ENCODE data around the gene MIOS.

MIOS gene

DNA sequence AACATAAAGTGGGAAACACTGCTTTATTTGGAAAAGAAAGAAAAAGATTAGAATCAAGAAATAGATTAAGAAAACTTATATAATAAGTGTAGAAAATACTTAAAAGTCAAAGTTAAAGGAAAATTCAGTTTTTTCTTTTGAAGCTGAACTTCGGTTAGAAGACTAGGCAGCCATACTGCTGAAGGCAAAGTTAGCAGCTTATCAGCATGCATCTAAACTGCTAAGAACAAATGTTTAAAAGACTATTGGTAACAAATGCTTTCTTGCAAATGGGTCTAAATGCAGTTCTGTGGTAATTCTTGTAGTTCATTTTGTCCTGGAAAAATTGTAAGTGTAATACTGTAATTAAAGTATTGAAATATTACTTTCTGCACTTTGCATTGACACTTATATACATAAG, 18.0 kb downstream of the MIOS start:
- DNase-seq, result no peak

DNA sequence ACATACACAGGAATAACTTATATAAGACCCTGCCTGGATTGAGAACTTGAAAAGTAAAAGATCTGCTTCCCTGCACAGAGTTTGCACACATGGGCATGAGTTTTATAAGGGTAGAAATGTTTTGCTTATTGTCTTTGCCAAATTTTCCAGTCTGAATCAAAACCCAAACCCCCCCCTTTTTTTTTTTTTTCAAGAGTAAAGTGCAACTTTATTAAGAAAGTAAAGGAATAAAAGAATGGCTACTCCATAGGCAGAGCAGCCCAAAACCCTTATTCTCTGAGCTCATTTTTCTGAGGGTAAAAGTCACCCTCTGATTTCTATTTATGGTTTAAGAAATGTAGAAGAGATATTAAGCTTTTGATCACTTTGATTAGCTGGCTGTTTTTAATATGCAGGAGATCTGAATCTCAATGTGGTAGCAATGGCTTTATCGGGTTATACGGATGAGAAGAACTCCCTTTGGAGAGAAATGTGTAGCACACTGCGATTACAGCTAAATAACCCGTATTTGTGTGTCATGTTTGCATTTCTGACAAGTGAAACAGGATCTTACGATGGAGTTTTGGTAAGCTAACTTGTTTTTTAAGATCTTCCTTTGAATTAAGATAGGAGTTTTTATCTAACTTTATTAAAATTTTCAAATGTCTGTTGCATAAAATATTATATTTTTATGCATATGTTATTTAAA, 18.7 kb downstream of the MIOS start:
- DNase-seq, result no peak

DNA sequence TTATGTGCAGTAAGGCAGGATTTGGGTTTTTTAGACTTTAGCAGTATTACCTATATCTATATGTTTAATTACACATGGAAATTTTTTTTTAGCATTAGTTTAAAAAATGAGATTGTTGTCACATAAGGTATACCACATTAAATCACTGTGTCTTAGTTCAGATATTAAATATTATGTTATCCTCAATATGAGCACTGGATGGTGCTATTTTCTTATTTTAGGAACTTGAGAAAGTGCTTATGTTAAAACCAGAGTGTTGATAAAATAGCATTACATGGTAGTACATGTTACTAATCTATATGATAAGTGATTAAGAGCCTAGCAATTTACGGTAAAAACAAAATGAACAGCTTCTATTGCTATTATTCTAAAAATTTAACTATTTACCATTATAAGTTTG, 28.8 kb downstream of the MIOS start:
- DNase-seq, result no peak

DNA sequence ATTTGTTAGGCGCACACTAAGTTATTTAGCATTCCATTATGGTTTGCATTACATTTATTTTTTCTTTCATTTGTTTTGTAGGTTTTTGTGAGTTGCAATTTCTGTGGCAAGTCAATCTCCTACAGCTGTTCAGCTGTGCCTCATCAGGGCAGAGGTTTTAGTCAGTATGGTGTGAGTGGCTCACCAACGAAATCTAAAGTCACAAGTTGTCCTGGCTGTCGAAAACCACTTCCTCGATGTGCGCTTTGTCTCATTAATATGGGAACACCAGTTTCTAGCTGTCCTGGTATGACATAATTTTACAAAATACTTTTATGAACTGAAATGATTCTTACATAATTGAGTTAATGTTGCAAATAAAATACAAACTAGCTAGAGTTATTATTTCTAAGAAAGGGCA, 29.5 kb downstream of the MIOS start:
- no peak for DNase-seq

DNA sequence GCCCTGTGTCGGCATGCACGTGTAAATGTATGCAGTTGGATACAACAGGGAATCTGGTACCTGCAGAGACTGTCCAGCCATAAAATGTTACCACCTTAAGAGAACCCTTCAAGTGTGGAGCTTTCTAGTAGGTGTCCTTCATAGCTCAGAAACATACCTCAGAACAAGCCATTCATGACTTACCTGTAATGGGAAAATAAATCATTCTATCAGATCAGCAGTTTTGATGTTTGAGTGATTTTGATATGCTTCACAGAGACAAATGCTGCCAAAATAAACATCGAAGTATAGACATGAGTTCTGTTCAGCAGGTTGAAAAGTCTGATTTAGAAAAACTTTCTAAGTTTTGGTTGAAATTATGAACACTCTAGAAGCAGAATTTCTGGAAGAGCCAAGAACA, 40.3 kb downstream of the MIOS start:
- no peak for DNase-seq

DNA sequence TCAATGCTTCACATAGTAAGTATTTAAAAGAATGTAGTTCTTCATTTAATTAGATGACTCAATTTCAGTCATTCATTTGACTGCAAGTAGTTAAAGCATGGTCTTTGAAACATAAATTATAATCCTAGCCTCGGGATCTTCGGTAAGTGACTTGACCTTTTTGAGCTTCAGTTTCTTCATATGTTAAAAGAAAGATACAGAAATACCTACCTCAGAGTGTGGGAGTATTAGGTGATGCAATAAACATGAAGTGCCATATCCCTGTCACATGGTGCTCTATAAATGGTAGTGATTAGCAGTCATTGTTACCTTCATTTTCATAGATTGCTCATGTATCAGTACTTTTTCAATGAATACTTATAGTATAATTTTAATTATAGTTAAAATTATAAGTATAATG, 42.6 kb downstream of the MIOS start:
- no peak for DNase-seq

DNA sequence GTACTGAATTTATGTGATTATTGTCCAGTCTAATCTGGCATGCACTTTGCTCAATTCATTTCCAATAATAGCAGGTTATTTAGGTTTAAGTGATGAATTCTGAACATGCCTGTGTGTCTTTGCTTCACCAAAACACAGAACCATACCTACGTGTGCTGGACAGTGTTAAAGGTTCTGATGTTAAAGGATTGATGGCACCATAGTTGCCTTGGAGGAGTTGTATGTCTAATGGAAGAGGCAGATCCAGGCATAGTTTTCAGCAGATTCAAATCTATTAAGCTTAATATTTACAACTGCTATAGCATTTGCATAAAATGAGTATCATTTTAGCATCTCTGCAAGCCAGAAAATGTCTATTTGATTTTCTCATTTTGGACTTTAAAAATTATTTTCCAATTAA, 45.8 kb downstream of the MIOS start:
- DNase-seq, result no peak

DNA sequence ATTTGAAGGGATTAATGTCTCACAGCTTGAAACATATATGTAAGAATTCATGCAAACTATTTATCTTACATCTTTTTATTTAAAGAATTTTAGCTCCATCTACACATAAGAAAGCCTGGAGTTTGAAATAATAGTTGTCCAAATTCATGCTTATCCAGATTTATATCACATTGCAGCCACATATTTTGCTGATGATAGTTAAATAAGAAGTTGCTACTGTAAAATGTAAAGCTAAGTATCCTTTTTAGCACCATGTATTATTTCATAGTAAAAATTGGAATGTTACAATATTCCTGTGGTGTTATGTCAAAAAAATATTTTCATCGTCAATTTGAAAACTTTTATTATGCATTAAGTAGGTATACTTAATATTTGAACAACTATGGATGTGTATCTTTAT, 46.5 kb downstream of the MIOS start:
- no peak for DNase-seq

DNA sequence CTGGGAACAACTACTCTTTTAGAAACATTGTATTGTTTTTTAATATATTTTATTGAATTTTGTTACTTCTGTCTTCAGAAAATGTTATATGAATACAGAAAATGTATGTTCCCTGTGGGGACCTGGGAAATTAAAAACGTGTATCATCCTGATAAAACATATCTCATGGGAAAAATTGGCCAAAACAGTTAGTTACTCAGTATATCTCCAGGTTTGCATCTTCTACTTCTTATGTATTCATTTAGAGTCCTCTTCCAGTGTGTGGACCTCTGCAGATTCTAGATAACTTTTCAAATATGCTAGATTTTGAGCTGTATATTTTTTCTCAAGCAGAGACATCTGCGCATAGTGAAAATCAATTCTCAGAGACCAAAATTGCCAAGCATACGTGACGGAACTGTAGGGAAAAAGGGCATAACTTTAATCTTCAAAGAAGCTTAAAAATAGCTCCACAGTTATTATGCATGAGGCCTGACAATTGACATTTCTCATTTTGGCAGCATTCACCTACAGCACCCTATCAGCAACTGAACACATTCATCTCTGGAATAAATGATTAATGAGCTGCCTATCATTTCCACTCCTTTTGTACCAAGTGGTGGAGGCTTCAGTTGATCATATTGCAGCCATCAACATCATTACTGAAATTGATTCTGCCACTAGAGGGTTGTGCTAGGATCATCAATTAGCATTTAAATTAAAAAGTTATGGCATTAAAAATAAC, 47.5 kb downstream of the MIOS start:
- DNase-seq, result no peak

DNA sequence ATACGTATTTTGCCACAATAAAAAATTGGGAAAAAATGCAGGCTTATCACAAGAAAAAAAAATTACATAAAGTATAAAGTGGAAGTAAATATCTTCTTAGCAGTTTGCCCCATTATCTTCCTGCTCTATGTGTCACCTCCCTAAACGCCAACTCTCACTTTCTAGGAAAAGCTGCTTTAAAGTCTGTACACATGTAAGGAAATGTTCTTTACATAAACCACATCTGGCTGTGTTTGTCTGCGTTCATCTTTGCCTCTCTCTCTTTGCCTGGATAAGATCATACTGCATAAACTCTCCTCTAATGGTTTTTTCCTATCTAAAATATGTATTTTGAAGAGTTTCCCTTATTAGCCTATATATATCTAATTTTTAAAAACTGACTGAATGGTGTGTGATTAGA, 50.9 kb downstream of the MIOS start:
- no peak for DNase-seq

DNA sequence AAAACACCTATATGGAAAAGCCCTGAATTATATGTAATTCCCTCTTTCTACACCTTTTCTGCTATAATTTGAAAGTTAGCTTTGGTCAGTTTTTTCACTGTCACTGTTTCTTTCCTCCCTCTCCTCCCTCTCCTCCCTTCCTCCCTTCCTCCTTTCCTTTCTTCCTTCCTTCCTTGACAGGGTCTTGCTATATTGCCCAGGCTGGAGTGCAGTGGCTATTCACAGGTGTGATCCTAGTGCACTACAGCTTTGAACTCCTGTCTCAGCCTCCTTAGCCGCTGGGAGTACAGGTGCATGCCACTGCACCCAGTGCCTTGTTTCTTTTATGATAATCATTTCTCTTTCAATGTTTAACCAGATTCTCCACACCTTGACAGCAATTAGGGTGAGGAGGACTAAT, 51.7 kb downstream of the MIOS start:
- no peak for DNase-seq

DNA sequence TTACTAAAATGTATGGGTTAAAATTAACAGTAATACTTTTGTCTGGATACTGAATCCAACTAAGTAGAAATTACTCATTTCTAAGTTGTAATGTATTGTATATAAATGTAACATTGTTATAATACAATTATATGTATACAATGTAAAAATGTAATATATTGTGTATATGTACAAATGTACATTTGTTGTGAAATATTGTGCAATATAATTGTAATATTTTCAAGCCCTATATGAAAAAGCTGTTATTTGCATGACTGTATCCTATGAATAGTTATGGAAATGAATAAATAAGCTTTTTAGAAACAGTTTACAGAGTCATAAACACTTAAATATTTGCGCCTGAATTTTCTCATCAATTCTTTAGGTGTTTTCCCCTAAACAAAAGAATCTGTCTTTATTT, 53.6 kb downstream of the MIOS start:
- DNase-seq, result no peak

DNA sequence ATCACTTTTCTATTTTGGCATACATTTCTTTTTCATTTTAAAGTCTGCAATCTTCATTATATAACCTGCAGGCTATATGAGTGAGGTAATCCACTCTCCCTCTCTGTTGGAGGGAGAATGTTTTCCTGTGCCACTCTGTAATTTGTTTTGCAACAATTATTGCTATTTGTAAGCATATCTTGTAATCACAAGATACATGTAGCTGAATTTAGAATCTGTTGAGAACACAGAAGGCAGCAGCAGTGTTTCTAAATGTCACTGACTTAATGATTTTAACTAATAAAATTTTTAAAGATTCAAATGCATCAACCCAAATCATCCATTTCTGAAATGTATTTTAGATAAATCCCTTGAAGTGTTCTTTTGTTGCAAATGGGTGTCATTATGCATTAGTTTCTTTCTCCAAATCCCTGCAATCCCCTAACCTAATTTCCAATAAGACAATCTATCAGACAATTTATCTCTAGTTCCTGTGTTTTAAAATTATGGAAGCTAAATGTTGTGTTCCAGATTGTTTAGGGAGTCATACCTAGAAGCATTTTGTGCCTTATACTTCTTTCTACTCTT, 54.0 kb downstream of the MIOS start:
- no peak for DNase-seq

DNA sequence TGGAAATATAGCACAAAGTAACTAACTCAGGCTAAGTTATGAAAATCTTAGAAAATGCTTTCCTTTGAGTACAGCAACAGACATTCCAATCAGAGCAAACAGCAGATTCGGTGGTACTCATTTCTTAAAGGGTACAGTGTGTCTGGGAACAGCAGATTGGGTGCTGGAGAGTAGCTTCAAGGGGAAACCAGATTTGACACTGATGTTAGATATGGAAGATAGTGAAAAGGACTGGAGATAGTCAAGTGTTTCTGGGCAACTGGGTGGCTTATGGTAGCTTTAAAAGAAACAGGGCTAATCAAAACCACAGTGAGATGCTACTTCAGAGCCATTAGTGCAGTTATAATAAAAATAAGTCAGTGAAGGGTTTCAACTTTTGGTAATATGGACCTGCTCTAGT, 61.8 kb downstream of the MIOS start:
- DNase-seq, result no peak

DNA sequence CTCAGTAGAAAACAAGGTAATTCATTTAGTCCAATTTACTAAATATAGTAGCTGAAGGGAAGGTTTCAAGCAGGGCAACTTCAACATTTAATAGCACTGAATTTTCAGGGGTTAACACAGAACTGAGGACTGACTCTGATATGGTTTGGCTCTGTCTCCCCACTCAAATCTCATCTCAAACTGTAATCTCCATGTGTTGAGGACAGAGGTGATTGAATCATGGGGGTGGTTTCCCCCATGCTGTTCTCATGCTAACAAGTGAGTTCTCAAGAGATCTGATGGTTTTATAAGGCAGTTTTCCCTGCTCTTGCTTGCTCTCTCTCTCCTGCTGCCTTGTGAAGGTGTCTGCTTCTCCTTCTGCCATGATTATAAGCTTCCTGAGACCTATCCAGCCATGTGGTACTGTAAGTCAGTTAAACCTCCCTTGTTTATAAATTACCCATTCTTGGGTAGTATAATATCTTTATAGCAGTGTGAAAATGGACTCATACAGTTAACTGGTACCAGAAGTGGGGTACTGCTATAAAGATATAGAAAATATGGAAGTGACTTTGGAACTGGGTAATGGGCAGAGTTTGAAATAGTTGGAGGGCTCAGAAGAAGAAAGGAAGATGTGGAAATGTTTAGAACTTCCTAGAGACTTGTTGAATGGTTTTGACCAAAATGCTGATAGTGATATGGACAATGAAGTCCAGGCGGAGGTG, 64.1 kb downstream of the MIOS start:
- no peak for DNase-seq

DNA sequence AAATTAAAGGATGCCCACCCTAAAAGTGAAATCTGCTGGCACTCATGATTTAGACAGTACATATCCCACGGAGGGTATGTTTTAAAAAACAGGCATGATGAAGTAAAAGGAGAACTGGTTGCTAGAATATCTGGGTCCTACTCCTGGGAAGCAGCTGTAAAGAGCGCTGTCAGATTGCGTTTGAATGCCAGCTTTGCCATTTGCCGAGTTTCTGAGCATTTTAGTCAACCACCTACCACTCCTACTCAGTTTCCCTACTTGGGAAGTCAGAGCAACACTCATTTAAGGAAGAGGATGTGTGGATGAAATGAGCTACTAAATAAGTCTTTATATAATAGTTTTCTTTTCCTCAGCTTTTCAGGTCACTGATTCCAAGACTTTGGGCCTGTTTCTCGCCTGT, 72.7 kb downstream of the MIOS start:
- no peak for DNase-seq

DNA sequence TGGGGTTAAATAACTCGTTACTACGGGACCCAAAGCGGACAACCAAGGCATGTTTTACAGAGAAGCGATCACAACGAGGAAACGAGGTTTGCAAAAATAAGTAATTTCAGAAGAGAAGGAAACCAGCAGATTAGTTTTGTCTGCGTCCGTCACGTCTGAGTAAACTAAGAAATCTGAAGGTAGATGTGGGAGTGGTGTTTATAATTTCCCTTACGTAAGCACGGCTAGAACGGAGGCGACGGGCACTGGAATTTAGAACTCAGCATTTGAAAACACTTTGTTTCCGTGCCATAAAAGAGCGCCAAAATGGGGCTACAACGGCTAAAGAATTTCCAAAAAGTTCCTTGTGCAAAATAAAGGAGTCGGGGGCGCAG, 73.2 kb downstream of the MIOS start:
- peak; percentile 56 for DNase-seq

DNA sequence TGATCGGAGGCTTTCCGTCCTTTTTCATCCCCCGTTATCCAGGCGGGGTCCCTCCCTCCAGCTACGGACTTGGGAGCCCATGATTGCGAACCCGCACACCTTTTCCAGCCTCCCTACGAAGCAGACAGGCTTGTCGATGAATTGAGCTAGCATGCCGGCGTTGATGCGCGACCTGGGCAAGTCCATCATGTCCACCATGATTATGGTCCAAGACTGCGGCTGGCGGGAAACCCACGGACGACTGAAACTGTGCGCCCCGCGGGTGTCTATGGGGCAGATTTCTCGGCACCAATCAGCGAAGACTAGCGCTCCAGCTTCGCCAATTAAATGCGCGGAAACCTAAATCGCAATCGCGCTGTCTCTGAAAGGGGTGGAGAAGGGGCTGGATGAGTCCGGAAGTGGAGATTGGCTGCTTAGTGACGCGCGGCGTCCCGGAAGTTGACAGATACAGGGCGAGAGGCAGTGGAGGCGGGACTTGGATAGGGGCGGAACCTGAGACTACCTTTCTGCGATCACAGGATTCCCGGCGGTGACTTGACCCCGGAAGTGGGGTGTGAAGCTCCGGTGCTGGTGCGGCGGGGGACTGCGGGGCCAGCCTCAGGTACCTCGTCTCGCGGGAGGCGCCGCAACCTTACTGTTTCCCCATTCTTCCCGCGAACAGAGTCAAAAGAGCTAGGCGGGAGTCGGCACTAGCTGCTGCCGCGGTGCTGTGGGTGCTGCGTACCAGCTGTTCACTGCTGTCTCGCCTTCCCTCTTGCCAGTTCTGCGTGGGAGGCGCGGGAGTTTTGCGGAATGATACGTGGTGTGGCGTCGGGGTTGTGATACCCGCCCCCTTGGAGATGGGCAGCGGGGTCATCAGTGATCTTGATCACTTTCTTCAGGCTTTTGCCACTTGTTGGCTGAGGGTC, 73.8 kb downstream of the MIOS start, which contains the start of gene UMAD1:
Gene UMAD1, plus strand, starts transcription at position 532 of the 908 bp plus-strand sequence. CDS start 32,620 bp downstream, outside the sequence.
- peak; percentile 100 for DNase-seq

DNA sequence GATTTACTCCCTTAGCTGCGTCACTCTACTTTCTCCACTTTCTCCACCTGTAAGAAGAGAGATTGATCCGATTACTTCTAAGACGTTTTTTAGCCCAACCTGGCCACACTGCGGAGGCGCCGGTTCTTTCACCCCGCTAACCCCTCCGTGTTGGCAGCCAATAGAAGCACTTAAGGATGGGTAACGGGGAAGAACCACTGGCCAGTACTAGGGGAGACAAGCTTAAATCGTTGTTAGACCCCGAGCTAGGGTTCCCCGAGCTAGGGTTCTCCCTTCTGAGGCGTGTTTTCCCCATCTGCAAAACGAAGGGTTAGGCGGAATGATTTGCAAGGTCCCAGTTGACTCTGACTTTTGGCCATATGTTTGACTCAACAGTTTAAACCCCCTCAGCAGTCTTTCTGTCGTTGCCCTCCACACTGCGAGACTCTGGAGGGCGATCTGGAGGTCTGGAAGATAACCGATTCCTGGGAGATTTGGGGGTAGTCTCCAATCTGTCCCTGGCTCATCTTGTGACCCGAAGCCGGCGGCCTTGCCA, 74.5 kb downstream of the MIOS start:
- peak; percentile 80 for DNase-seq

DNA sequence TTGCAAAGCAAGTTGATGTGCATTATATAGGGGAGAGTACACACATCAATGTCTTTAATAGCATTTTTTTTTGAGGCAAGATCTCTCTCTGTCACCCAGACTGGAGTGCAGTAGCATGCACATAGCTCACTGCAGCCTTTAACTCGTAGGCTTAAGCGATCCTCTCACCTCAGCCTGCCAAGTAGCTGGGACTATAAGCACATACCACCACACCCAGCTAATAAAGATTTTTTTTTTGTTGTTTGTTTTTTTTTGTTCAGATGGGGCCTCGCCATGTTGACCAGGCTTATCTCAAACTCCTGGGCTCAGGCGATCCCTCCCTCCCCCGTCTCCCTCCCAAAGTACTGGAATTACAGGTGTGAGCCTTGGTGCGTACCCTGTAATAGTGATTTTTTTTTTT, 75.4 kb downstream of the MIOS start:
- DNase-seq, result peak; percentile 36

DNA sequence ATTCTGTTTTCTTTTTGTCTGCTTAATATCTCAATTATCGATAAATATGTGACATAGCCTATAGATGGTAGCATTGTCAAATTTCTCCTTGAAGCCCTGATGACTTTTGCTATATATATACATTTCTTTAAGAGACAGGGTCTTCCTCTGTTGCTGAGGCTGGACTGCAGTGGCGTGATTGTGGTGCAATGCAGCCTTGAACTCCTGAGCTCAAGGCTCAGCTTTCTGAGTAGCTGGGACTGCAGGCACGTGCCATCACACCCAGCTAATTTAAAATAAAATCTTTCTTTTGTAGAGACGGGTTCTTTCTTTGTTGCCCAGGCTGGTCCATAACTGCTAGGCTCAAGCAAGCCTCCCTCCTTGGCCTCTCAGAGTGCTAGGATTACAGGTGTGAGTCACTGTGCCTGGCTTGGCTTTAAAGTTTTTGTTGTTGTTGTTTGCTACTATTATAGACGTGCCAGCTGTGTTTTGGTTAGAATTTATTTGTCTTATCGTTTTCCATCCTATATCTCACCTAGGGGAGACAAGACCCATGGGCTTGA, 80.9 kb downstream of the MIOS start:
- DNase-seq, result no peak

DNA sequence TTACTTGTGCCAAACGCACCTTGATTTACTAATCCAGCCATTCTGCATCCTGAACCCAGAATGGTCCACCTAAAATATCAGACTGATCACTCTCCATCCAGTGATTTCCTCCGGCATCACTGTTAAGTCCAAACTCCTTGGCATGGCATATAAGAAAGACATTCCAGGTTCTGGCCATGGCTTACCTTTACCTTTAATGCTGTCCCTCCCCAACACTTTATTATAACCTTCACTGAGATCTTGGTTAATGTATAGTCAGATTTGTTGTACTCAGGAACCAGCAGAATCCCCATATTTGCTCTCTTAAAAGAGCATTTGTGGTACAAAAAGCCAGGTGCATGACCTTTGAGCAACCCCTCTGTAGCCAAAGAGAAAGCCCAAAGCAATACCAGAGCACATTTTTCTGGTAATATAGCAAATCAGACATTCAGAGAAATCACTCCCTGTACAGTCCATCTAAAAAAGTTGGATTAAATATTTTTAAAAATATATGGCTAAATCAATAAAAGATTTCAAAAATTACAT, 84.1 kb downstream of the MIOS start:
- no peak for DNase-seq
